Neural cell (in vitro differentiated cells): ENCODE results near the gene LIN37. TPM values are rescaled to one million over a fixed set of nuclear protein-coding genes. Genes with fewer than 3 reads are reported as not detected.

Experiments used
- H2AFZ ChIP-seq: fragments of 200-600, 300-800 bp; sonication (generic), shearing (Covaris generic); 2 replicates; pipeline ENCODE4 v1.6.0; 2014; ENCODE audit warnings: low read depth, mild to moderate bottlenecking, antibody characterized with exemption, low read length, moderate library complexity
- H3F3A ChIP-seq: fragments of 200-600 bp; shearing (Covaris generic); 2 replicates; pipeline ENCODE4 v1.6.1; 2016; ENCODE audit warnings: mild to moderate bottlenecking, moderate library complexity, mixed read lengths, antibody characterized with exemption, low read length; ENCODE audit not compliant: insufficient read depth, poor library complexity, severe bottlenecking
- H3K27ac ChIP-seq: fragments of 200-600, 300-800 bp; sonication (generic), shearing (Covaris generic); 2 replicates; pipeline ENCODE4 v1.5.1; 2014; ENCODE audit warnings: mild to moderate bottlenecking, low read length, moderate library complexity
- H3K27me3 ChIP-seq: fragments of 300-800, 200-600 bp; sonication (generic), shearing (Covaris generic); 2 replicates; pipeline ENCODE4 v1.6.0; 2014; ENCODE audit warnings: mild to moderate bottlenecking, low read depth, low read length, moderate library complexity; ENCODE audit not compliant: insufficient read depth
- H3K36me3 ChIP-seq: fragments of 300-800, 200-600 bp; sonication (generic), shearing (Covaris generic); 2 replicates; pipeline ENCODE4 v1.5.1; 2014; ENCODE audit warnings: mild to moderate bottlenecking, antibody characterized with exemption, low read length, moderate library complexity; ENCODE audit not compliant: insufficient read depth
- H3K4me2 ChIP-seq: fragments of 300-800, 200-600 bp; sonication (generic), shearing (Covaris generic); 2 replicates; pipeline ENCODE4 v1.6.0; 2014; ENCODE audit warnings: mild to moderate bottlenecking, low read length
- H3K4me3 ChIP-seq: fragments of 300-800, 200-600 bp; sonication (generic), shearing (Covaris generic); 2 replicates; pipeline ENCODE4 v1.5.1; 2014; ENCODE audit warnings: mild to moderate bottlenecking, low read length, moderate library complexity
- H3K79me2 ChIP-seq: fragments of 200-600 bp; shearing (Covaris generic); replicated peaks from 2 replicates; pipeline ENCODE4 v1.6.0; 2014; ENCODE audit warnings: mild to moderate bottlenecking, low read length, moderate library complexity; ENCODE audit not compliant: insufficient read depth
- H3K9ac ChIP-seq: fragments of 300-800, 200-600 bp; sonication (generic), shearing (Covaris generic); 2 replicates; pipeline ENCODE4 v1.6.1; 2016; ENCODE audit warnings: mild to moderate bottlenecking, low read length, mixed read lengths
- H3K9me2 ChIP-seq: fragments of 200-600 bp; shearing (Covaris generic); 2 replicates; pipeline ENCODE4 v1.6.1; 2016; ENCODE audit warnings: mild to moderate bottlenecking, low read length, mixed read lengths; ENCODE audit not compliant: insufficient read depth
- H3K9me3 ChIP-seq: fragments of 200-600, 300-800 bp; sonication (generic), shearing (Covaris generic); 2 replicates; pipeline ENCODE4 v1.6.1; 2016; ENCODE audit warnings: mild to moderate bottlenecking, mixed run types, low read length, moderate library complexity, mixed read lengths
- H4K20me1 ChIP-seq: fragments of 200-600 bp; shearing (Covaris generic); 2 replicates; pipeline ENCODE4 v1.6.1; 2016; ENCODE audit warnings: mild to moderate bottlenecking, mixed run types; ENCODE audit not compliant: insufficient read depth
- CTCF ChIP-seq: fragments of 450-650 bp; IDR thresholded peaks from 2 replicates; pipeline ENCODE4 v1.5.1; 2014; ENCODE audit warnings: antibody characterized with exemption, mild to moderate bottlenecking, moderate library complexity; ENCODE audit not compliant: poor library complexity, severe bottlenecking
- EP300 ChIP-seq: fragments of 450-650 bp; conservative IDR thresholded peaks from 2 replicates; pipeline ENCODE4 v1.6.1; 2014; ENCODE audit warnings: antibody characterized with exemption, mild to moderate bottlenecking, moderate library complexity; ENCODE audit not compliant: poor library complexity, severe bottlenecking
- EZH2 ChIP-seq: fragments of 200-600, 300-800 bp; shearing (Covaris generic), sonication (generic); IDR thresholded peaks from 2 replicates; pipeline ENCODE4 v1.6.1; 2014; ENCODE audit warnings: antibody characterized with exemption, low read length, borderline replicate concordance, mild to moderate bottlenecking; ENCODE audit not compliant: insufficient read depth, poor library complexity, severe bottlenecking
- MXI1 ChIP-seq: fragments of 450-650 bp; conservative IDR thresholded peaks from 2 replicates; pipeline ENCODE4 v1.6.1; 2014; ENCODE audit warnings: antibody characterized with exemption, mild to moderate bottlenecking; ENCODE audit not compliant: poor library complexity, severe bottlenecking
- POLR2AphosphoS5 ChIP-seq: IDR thresholded peaks from 2 replicates; pipeline ENCODE4 v1.6.1; 2012
- RAD21 ChIP-seq: fragments of 450-650 bp; conservative IDR thresholded peaks from 2 replicates; pipeline ENCODE4 v1.6.1; 2014; ENCODE audit warnings: antibody characterized with exemption, mild to moderate bottlenecking, moderate library complexity
- REST ChIP-seq: IDR thresholded peaks from 2 replicates; pipeline ENCODE4 v1.6.1; 2012; ENCODE audit warnings: borderline replicate concordance
- SMC3 ChIP-seq: fragments of 450-650 bp; conservative IDR thresholded peaks from 2 replicates; pipeline ENCODE4 v1.6.1; 2014; ENCODE audit warnings: antibody characterized with exemption, mild to moderate bottlenecking, moderate library complexity; ENCODE audit not compliant: poor library complexity
- TAF1 ChIP-seq: IDR thresholded peaks from 2 replicates; pipeline ENCODE4 v1.6.1; 2012; ENCODE audit warnings: low read depth
- polyA plus RNA-seq: library from polyadenylated mRNA; depleted of rRNA; stranded (reverse); fragments of >200 nt; gene quantifications from 2 replicates; pipeline ENCODE4 v1.2.3, GENCODE V29; 2014

LIN37 gene
- polyA plus RNA-seq, 1 donor from 2014 or later, result 25.7 TPM

GRCh38 chr19:35739275-35740107 is 8.9 kb upstream of the LIN37 start:
- Histone ChIP-seq H3K27ac (no peak overlapping the region), H2AFZ (no peak overlapping the region), H3K9ac (no peak overlapping the region), H3K9me3 (no peaks in the 10 kb centered on the region), H3K4me3 (peak overlapping the region; percentile 69), H3K36me3 (no peaks in the 10 kb centered on the region), H3K27me3 (no peaks in the 10 kb centered on the region), H3K9me2 (no peaks in the 10 kb centered on the region), H3K79me2 (no peaks in the 10 kb centered on the region), H3K4me2 (peak overlapping the region; percentile 68), H4K20me1 (no peaks in the 10 kb centered on the region), H3F3A (no peaks in the 10 kb centered on the region)
- TF ChIP-seq EP300 (no peak), SMC3 (no peak), REST (no peak), TAF1 (no peak), CTCF (no peak), POLR2AphosphoS5 (no peak), EZH2 (no peak), MXI1 (no peak), RAD21 (no peak)

- Histone ChIP-seq H3K36me3 (no peaks in the 10 kb centered on the region), H3K4me2 (peak overlapping the region; percentile 68), H3K9ac (peak overlapping the region; percentile 42)
These were observed 8.3 kb upstream of the LIN37 start for GRCh38 chr19:35740108-35740422.

More at GRCh38 chr19:35740108-35740422, 8.3 kb upstream of the LIN37 start:
- Histone ChIP-seq H3K4me3 (peak overlapping the region; percentile 69), H3K27ac (no peak overlapping the region), H3K9me2 (no peaks in the 10 kb centered on the region), H2AFZ (no peak overlapping the region), H3K27me3 (no peaks in the 10 kb centered on the region), H3F3A (no peaks in the 10 kb centered on the region), H4K20me1 (no peaks in the 10 kb centered on the region), H3K79me2 (no peaks in the 10 kb centered on the region), H3K9me3 (no peaks in the 10 kb centered on the region)
- TF ChIP-seq POLR2AphosphoS5, result no peak
- no peak for TF ChIP-seq MXI1
- no peak for TF ChIP-seq EZH2
- TF ChIP-seq EP300, result no peak
- TF ChIP-seq CTCF, result no peak
- TF ChIP-seq TAF1, result no peak
- no peak for TF ChIP-seq SMC3
- TF ChIP-seq RAD21, result no peak
- no peak for TF ChIP-seq REST
